ENCODE results near the gene CLPSL1. TPM values are rescaled to one million over a fixed set of nuclear protein-coding genes. Genes with fewer than 3 reads are reported as not detected.

The CLPSL1 gene
- total and polyA plus RNA-seq, 2 of the 13 experiments (the other 11 are each of a cell fraction or from before 2014, with no cell fraction given): not detected

GRCh38 chr6:35736253-35736894 is 44.4 kb upstream of the CLPSL1 start (continued):
- TF ChIP-seq MLLT10 (CRISPR knock-in tag; IDR thresholded peaks at IDR 0.05) (no peak), PCBP1 (IDR thresholded peaks at IDR 0.05; ENCODE audit: borderline replicate concordance, low read depth, low read length) (no peak), ZNF713 (CRISPR knock-in tag; IDR thresholded peaks at IDR 0.05) (no peak), ATF3 (CRISPR knock-in tag; IDR thresholded peaks at IDR 0.05) (no peak), KDM2A (CRISPR knock-in tag; IDR thresholded peaks at IDR 0.05; ENCODE audit: borderline replicate concordance, low read depth) (peak; percentile 52; the same call in 1 of the 2 replicates), NFKB2 (CRISPR knock-in tag; IDR thresholded peaks at IDR 0.05; ENCODE audit: borderline replicate concordance) (no peak), ERF (CRISPR knock-in tag; IDR thresholded peaks at IDR 0.05) (peak; percentile 62; the same call in 1 of the 2 replicates), ZNF703 (CRISPR knock-in tag; IDR thresholded peaks at IDR 0.05; ENCODE audit: borderline replicate concordance) (no peak), ZMAT3 (CRISPR knock-in tag; conservative IDR thresholded peaks at IDR 0.05) (no peak), TAF1 (CRISPR knock-in tag; IDR thresholded peaks at IDR 0.05) (no peak), ZNF260 (CRISPR knock-in tag; IDR thresholded peaks at IDR 0.05; ENCODE audit: borderline replicate concordance, low read depth) (no peak), MAX (IDR thresholded peaks at IDR 0.05) (no peak), ZNF775 (CRISPR knock-in tag; IDR thresholded peaks at IDR 0.05; ENCODE audit: borderline replicate concordance) (no peak), SP140L (CRISPR knock-in tag; IDR thresholded peaks at IDR 0.05; ENCODE audit: borderline replicate concordance) (peak; percentile 82; the same call in 1 of the 2 replicates), NCOA2 (CRISPR knock-in tag; IDR thresholded peaks at IDR 0.05) (0 out of 2 replicates have a peak, but pooled peaks have one; percentile 22), ELF1 (CRISPR knock-in tag; IDR thresholded peaks at IDR 0.05) (peak; percentile 42; the same call in 1 of the 2 replicates), MAZ (IDR thresholded peaks at IDR 0.05; ENCODE audit: borderline replicate concordance, low read depth, low read length) (no peak), MAZ (CRISPR knock-in tag; IDR thresholded peaks at IDR 0.05; ENCODE audit: low read depth) (0 out of 2 replicates have a peak, but pooled peaks have one; percentile 41)
- TF ChIP-seq, protein P1, sequence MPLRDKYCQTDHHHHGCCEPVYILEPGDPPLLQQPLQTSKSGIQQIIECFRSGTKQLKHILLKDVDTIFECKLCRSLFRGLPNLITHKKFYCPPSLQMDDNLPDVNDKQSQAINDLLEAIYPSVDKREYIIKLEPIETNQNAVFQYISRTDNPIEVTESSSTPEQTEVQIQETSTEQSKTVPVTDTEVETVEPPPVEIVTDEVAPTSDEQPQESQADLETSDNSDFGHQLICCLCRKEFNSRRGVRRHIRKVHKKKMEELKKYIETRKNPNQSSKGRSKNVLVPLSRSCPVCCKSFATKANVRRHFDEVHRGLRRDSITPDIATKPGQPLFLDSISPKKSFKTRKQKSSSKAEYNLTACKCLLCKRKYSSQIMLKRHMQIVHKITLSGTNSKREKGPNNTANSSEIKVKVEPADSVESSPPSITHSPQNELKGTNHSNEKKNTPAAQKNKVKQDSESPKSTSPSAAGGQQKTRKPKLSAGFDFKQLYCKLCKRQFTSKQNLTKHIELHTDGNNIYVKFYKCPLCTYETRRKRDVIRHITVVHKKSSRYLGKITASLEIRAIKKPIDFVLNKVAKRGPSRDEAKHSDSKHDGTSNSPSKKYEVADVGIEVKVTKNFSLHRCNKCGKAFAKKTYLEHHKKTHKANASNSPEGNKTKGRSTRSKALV (CRISPR knock-in tag; IDR thresholded peaks at IDR 0.05): no peak
- TF ChIP-seq, protein P2, sequence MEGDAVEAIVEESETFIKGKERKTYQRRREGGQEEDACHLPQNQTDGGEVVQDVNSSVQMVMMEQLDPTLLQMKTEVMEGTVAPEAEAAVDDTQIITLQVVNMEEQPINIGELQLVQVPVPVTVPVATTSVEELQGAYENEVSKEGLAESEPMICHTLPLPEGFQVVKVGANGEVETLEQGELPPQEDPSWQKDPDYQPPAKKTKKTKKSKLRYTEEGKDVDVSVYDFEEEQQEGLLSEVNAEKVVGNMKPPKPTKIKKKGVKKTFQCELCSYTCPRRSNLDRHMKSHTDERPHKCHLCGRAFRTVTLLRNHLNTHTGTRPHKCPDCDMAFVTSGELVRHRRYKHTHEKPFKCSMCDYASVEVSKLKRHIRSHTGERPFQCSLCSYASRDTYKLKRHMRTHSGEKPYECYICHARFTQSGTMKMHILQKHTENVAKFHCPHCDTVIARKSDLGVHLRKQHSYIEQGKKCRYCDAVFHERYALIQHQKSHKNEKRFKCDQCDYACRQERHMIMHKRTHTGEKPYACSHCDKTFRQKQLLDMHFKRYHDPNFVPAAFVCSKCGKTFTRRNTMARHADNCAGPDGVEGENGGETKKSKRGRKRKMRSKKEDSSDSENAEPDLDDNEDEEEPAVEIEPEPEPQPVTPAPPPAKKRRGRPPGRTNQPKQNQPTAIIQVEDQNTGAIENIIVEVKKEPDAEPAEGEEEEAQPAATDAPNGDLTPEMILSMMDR (CRISPR knock-in tag; IDR thresholded peaks at IDR 0.05): peak; percentile 95
- TF ChIP-seq, protein P3, sequence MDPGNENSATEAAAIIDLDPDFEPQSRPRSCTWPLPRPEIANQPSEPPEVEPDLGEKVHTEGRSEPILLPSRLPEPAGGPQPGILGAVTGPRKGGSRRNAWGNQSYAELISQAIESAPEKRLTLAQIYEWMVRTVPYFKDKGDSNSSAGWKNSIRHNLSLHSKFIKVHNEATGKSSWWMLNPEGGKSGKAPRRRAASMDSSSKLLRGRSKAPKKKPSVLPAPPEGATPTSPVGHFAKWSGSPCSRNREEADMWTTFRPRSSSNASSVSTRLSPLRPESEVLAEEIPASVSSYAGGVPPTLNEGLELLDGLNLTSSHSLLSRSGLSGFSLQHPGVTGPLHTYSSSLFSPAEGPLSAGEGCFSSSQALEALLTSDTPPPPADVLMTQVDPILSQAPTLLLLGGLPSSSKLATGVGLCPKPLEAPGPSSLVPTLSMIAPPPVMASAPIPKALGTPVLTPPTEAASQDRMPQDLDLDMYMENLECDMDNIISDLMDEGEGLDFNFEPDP (CRISPR knock-in tag; conservative IDR thresholded peaks at IDR 0.05): 0 out of 2 replicates have a peak, but pooled peaks have one; percentile 36
- TF ChIP-seq, protein P4, sequence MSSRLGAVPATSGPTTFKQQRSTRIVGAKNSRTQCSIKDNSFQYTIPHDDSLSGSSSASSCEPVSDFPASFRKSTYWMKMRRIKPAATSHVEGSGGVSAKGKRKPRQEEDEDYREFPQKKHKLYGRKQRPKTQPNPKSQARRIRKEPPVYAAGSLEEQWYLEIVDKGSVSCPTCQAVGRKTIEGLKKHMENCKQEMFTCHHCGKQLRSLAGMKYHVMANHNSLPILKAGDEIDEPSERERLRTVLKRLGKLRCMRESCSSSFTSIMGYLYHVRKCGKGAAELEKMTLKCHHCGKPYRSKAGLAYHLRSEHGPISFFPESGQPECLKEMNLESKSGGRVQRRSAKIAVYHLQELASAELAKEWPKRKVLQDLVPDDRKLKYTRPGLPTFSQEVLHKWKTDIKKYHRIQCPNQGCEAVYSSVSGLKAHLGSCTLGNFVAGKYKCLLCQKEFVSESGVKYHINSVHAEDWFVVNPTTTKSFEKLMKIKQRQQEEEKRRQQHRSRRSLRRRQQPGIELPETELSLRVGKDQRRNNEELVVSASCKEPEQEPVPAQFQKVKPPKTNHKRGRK (CRISPR knock-in tag; IDR thresholded peaks at IDR 0.05): no peak
